Stimulated activated CD8-positive, alpha-beta memory T cell treated with anti-CD3 and anti-CD28 coated beads, Interleukin-2, amount 100 ng/mL, for 1 hour (primary cell): ENCODE measurements around the gene CERS4.
"Not testable (repeated sequence)": the region's sequence is repeated elsewhere in the genome, so short reads cannot be mapped to it uniquely, and the experiment has no call there.

Source experiments
- DNase-seq, 2 donors: peaks; one replicate each; pipeline ENCODE4 v3.0.0-alpha.2; 2020; ENCODE audit warnings: low read depth in 2 of 2

The CERS4 gene

DNA sequence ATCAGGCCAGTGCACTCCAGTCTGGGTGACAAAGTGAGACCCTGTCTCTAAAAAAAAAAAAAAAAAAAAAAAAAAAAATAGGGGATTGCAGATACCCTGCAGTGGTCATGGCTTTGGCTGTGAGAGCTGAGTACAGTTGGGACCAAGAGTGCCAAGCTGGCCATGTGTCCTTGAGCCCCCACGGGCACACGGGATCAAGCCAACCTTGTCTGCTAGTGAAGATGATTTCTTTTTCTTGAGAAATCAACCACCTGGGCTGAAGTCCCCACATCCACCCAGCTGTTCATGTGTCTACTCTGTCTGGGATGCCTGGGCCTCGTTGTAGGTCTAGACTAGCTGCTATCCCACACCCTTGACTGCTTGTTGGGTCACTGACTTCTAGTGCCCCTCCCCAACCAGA, 34.0 kb downstream of the CERS4 start:
- no peak for DNase-seq

DNA sequence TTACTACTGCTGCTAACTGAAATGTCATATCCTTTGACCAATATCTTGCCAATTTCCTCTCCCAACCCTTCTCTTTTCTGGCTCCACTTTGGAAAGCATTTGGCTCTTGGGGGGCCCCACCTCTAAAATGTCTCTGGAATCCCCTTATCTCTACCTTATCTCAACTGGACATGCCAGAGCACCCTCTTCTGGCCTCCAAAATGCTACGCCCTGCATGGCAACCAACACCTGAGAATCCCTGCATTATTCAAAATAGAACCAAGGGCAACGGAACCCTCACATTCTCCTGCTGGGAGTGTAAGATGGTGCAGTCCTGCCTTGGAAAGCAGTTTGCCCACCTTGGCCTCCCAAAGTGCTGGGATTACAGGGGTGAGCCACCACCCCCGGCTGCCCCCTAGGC, 35.3 kb downstream of the CERS4 start:
- no peak for DNase-seq

DNA sequence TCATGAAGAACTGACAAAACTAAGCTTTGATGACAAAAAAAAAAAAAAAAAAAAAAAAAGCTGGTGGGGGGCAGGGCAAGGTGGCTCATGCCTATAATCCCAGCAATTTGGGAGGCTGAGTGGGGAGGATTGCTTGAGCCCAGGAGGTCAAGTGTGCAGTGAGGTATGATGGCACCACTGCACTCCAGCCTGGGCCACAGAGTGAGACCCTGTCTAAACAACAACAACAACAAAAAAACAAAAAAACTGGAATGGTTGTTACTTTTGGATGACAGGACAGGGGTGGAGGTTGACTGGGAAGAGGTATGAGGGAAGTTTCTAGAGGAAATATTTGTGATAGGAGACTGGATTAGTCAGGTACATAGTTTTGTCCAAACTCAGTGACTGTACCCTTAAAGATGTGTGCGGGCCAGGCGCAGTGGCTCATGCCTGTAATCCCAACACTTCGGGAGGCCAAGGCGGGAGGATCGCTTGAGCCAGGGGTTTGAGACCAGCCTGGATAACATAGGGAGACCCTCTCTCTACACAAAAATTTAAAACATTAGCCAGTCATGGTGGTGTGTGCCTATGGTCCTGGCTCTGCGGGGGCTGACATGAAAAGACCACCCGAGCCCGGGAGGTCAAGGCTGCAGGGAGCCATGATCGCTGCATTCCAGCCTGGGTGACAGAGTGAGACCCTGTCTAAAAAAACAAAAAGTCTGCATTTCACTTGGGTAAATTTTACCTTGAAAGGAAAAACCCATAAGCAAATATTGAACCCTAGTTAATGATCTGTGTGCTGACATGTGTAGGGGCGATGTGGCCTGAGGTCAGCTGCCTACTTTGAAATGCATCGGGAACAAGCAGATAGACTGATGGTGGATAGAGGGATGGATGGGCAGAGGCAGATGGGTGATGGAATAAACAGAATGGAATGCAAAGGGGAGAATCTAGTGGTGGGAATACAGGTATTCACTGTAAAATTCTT, 37.0 kb downstream of the CERS4 start:
- DNase-seq: no peak

- DNase-seq: not testable (repeated sequence)
Measured at GRCh38 chr19:8247129-8247890, 38.1 kb downstream of the CERS4 start.

DNA sequence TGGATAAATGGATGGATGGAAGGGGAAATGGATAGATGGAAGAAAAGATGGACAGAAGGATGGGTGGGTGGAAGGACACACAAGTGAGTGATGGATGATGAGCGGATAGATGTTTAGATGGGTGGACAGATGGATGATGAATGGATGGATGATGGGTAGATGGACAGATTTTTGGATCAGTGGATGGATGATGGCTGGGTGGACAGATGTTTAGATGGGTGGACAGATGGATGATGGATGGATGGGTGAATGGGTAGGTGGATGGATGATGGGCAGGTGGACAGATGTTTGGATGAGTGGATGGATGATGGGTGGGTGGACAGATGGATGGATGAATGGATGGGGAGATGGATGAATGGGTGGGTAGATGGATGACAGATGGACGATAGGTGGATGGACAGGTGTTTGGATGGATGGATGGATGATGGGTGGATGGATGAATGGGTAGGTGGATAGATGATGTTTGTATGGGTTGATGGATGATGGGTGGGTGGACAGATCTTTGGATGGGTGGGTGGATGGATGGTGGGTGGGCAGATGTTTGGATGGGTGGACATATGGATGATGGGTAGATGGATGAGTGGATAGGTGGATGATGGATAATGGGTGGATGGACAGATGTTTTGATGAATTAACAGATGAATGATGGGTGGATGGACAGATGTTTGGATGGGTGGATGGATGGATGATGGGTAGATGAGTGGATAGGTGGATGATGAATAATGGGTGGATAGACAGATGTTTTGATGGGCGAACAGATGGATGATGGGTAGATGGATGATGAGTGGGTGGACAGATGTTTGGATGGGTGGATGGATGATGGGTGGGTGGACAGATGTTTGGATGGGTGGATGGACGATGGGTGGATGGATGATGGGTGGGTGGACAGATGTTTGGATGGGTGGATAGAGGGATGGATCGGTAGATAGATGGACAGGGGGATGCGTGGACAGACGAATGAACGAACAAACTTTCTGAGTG, 39.5 kb downstream of the CERS4 start:
- DNase-seq: no peak

DNA sequence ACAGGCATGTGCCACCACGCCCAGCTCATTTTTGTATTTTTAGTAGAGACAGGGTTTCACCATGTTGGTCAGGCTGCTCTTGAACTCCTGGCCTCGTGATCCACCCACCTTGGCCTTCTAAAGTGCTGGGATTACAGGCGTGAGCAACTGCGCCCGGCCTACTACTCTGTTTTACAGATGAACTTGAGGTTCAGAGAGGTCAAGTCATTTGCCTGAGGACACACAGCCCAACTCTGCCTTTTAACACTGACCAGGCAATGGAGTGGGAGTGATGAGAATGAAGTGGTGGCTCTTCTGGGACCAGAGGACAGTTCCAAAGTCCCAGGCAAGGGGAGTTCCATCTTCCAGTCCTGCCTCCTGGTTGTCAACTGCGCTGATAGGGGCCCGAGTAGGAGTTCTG, 41.4 kb downstream of the CERS4 start:
- no peak for DNase-seq

DNA sequence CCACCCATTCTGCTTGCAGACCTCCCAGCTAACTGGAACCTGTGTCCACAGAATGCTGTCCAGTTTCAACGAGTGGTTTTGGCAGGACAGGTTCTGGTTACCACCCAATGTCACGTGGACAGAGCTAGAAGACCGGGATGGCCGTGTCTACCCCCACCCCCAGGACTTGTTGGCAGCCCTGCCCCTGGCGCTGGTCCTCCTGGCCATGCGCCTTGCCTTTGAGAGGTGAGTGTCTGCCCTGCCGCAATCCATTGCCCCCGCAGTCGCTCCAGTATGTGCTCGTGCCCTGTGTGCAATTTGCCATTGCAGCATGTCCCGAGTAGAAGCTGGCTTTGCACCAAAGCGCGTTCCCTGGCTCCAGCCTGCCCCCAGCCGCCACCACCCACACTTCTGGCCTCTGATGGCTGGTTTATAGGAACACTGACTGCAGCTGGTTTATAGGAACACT, 41.9 kb downstream of the CERS4 start:
- DNase-seq: no peak

DNA sequence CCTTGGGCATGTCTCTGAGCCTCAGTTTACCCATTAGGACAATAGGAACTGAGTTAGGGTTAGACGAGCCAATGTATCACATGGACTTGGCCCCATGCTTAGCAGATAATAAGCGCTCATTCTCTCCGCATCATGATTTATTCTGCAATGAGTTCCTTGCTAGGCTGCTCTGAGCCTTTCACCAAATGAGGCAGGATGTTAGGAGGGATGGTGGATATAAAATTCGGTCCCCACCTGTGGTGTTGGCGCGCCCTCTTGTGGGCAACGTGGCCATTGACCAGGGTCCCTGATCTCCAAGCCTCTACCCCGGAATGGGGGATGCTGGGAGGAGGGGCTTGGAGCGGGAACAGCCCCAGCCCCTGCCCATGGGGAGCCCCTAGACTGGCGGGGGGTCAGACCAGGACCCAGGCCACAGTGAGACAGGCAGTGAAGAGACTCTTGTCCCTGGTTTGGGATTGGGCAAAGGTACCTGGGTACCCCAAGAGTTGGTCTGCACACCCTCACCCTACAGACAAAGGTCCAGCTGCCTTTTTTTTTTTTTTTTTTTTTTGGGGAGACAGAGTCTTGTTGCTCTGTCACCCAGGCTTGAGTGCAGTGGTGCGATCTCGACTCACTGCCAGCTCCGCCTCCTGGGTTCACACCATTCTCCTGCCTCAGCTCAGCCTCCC, 43.9 kb downstream of the CERS4 start:
- DNase-seq: peak; percentile 67 to 76

DNA sequence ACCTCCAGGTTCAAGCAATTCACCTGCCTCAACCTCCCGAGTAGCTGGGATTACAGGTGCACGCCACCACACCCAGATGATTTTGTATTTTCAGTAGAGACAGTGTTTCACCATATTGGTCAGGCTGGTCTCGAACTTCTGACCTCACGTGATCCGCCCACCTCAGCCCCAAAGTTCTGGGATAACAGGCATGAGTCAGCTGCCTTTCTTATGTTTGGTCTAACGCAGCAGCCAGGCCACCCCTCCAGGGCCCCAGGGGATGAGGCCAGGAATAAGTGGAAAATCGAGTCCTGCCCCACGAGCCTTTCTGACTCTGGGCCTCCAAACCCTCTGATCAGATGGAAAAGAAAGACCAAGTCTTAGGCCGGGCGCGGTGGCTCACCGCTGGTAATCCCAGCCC, 44.5 kb downstream of the CERS4 start:
- DNase-seq: no peak

GRCh38 chr19:8254286-8255001, 45.3 kb downstream of the CERS4 start:
- no peak for DNase-seq

DNA sequence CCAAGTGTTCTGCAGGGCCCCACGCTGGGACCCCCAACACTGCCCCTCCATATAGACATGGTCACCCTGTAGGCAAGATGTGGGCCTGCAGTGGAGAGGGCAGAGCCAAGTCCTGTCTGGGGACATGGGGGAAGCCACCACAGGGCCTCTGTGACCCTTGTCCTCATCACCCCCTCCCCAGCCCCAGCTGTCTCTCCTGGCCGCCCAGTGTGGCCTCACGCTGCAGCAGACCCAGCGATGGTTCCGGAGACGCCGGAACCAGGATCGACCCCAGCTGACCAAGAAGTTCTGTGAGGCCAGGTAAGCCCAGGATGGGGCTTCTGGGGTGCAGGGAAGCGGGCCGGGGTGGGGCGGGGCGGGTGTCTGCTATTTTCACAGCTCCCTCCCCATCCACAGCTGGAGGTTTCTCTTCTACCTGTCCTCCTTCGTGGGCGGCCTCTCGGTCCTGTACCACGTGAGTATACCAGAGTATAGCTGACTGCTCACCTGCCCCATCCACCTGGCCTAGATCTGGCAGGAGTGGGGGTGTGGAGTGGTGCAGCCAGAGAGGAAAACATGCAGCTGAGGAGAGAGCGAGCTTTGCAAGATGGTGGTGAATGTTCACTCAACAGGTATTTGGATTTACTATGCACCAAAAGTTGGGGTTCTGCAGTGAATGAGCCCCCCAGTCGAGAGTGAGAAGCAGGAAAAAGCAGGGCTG, 46.4 kb downstream of the CERS4 start:
- no peak for DNase-seq

- no peak for DNase-seq
Measured at GRCh38 chr19:8256276-8257051, 47.3 kb downstream of the CERS4 start.

DNA sequence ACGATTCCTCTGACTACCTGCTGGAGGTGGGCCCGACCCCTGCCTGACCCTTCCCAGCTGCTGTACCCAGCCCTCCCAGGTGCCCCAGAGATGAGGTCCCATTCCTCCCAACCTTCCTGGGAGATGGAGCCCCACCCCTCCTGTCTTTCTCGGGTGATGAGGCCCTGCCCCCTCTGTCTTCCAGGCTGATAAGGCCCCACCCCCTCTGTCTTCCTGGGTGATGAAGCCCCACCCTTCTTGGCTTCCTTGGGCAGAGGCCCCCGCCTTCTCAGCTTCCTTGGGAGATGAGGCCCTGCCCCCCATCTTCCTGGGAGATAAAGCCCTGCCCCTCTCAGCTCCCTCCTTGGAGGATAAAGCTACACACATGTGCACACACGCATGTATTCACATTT, 47.9 kb downstream of the CERS4 start:
- no peak for DNase-seq

DNA sequence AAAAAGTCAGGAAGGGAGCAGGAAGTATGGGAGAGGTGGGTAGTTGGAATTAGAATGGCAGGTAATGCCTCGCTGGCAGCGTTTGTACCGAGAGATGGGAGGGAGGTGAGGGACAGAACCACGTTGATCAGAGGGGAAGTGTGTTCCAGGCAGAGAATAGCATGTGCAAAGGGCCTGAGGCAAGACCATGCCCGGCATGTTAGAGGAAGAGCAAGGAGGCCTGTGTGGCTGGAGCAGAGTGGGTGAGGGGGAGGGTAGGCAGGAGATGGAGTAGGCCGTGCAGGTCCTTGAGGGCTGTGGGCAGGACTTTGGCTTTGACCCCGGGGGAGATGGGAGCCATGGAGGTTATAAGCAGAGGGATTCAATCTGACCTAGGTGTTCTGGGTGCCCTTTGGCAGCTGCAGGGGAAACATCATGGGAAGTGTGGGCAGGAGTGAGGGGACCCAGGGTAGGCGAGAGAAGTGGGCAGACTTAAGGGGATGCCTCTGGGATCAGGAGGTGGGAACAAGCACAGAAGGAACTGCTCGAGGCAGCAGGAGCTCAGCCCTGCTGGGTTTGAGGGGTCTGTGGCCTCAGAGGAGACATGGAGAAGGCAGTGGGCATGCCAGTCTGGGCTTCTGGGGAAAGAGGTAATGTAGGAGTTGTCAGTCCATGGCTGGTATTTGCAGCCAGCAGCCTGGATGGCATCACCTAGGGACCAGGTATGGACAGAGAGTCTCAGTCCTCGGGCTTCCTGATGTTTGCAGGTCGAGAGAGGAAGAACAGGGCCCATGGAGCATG, 50.2 kb downstream of the CERS4 start:
- DNase-seq: no peak

- no peak for DNase-seq
Measured at GRCh38 chr19:8259922-8260247, 50.7 kb downstream of the CERS4 start.

DNA sequence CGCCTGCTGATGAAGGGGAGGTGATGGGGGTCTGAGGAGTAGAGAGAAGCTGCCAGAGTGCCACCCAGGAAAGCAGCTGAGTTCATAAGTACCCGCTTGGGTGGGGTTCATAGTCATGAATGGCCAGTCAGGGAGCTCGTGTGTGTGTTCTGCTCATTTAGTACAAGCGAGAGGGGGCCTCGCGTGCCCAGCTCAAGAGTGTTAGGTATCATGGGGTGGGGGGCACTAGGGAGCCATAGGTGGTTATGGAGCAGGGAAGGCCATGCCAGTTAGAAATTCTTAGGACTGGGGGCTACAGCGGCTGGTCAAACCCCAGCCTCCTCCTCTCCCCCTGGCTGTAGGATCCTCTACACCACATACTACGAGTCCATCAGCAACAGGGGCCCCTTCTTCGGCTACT, 52.2 kb downstream of the CERS4 start:
- no peak for DNase-seq

GRCh38 chr19:8261881-8262280, 52.7 kb downstream of the CERS4 start:
- no peak for DNase-seq

- DNase-seq: no peak
Measured at GRCh38 chr19:8262431-8262830, 53.3 kb downstream of the CERS4 start.
